ENCODE results near the gene DHX30.

GRCh38 chr3:47892286-47893040 is 89.5 kb downstream of the DHX30 start:
- TF ChIP-seq CTCF (IDR thresholded peaks at IDR 0.05) (no peak), POLR2AphosphoS5 (IDR thresholded peaks at IDR 0.05) (no peak), POLR2A (IDR thresholded peaks at IDR 0.05) (no peak)

Data from transverse colon (tissue), 4 donors.